H1 (cell line): Measurements from ENCODE around the gene RFX3. TPM values are rescaled to one million over a fixed set of nuclear protein-coding genes. Genes with fewer than 3 reads are reported as not detected.

Experiments
- CHD2 ChIP-seq: IDR thresholded peaks from 2 replicates; pipeline ENCODE4 v1.6.1; 2012; ENCODE audit warnings: low read length, improper control_type of control experiment
- EZH2 ChIP-seq: fragments of 200-600 bp; sonication (generic); IDR thresholded peaks from 2 replicates; pipeline ENCODE4 v1.7.1; 2012; ENCODE audit warnings: low read depth, mild to moderate bottlenecking, moderate library complexity, low read length, inconsistent platforms; ENCODE audit not compliant: severe bottlenecking
- FOSL1 ChIP-seq: IDR thresholded peaks from 2 replicates; pipeline ENCODE4 v1.6.1; 2011; ENCODE audit warnings: mild to moderate bottlenecking, low read depth, low read length, moderate library complexity; ENCODE audit not compliant: insufficient read depth
- GABPA ChIP-seq: IDR thresholded peaks from 2 replicates; pipeline ENCODE4 v1.6.1; 2011; ENCODE audit warnings: mild to moderate bottlenecking, low read length, moderate library complexity, borderline replicate concordance; ENCODE audit not compliant: insufficient read depth
- GTF2F1 ChIP-seq: IDR thresholded peaks from 2 replicates; pipeline ENCODE4 v1.6.1; 2012; ENCODE audit warnings: low read depth, low read length, improper control_type of control experiment, borderline replicate concordance
- JUN ChIP-seq: IDR thresholded peaks from 2 replicates; pipeline ENCODE4 v1.6.1; 2011; ENCODE audit warnings: low read depth, mild to moderate bottlenecking, improper control_type of control experiment, low read length
- POLR2AphosphoS5 ChIP-seq: IDR thresholded peaks from 2 replicates; pipeline ENCODE4 v1.6.1; 2011; ENCODE audit warnings: low read depth, low read length
- RFX5 ChIP-seq: IDR thresholded peaks from 2 replicates; pipeline ENCODE4 v1.6.1; 2011; ENCODE audit warnings: low read depth, low read length, improper control_type of control experiment, borderline replicate concordance
- SIRT6 ChIP-seq: IDR thresholded peaks from one replicate; pipeline ENCODE4 v1.7.1; 2012; ENCODE audit warnings: low read length, inconsistent platforms
- polyA plus RNA-seq, 7 experiments: library from polyadenylated mRNA; depleted of rRNA in 3 of 7; stranded (reverse) in 5 of 7; unstranded in 2 of 7; fragments of >200 nt in 5 of 7; fragments of 200-250 nt in 2 of 7; gene quantifications; 1 replicate in 5 of 7; 2 replicates in 1 of 7; 4 replicates in 1 of 7; pipeline versions ENCODE4 v1.2.1 to v1.2.3, GENCODE V29; 2011 to 2013; ENCODE audit warnings: missing spikeins in 2 of 7, mixed read lengths in 2 of 7
- total RNA-seq: library from RNA; stranded (reverse); fragmentation: NEBNext Ultra II Directional; extraction: Animal tissue kit (Norgen Biotek cat#: 25700); gene quantifications from 2 replicates; pipeline ENCODE4 v1.2.1, GENCODE V29; 2021
- TF ChIP-seq, protein P1 (sequence below): fragments of 300-600 bp; sonication (generic); IDR thresholded peaks from 2 replicates; pipeline ENCODE4 v1.7.1; 2012; ENCODE audit warnings: low read length, moderate library complexity, mild to moderate bottlenecking, inconsistent platforms; ENCODE audit not compliant: insufficient replicate concordance
- TF ChIP-seq, protein P2 (sequence below): IDR thresholded peaks from 2 replicates; pipeline ENCODE4 v1.6.1; 2012; ENCODE audit warnings: low read length, inconsistent platforms

RFX3 gene
- total and polyA plus RNA-seq, 2 of the 8 experiments (the other 6 are each of a cell fraction or from before 2014, with no cell fraction given): 4.9 to 22.6 TPM

DNA sequence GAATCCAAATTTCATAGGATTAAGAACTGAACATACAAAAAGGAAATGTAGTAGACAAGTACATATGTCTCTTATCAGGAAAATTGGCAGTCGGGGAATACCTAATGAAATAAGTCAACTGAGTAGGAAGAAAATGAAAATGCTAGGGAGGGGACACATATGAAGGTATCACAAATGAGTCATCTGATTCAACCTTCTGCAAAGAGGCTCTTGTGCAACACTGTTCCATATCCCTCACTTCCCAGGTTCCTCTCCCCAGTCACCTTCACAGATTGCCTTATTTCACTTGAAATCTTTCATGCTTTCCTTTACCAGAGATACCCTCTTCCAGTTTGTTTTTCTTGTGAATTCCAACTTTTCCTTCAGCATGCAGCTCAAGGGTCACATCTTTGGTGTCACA, 139.0 kb downstream of the RFX3 start (continued):
- TF ChIP-seq, protein P1, sequence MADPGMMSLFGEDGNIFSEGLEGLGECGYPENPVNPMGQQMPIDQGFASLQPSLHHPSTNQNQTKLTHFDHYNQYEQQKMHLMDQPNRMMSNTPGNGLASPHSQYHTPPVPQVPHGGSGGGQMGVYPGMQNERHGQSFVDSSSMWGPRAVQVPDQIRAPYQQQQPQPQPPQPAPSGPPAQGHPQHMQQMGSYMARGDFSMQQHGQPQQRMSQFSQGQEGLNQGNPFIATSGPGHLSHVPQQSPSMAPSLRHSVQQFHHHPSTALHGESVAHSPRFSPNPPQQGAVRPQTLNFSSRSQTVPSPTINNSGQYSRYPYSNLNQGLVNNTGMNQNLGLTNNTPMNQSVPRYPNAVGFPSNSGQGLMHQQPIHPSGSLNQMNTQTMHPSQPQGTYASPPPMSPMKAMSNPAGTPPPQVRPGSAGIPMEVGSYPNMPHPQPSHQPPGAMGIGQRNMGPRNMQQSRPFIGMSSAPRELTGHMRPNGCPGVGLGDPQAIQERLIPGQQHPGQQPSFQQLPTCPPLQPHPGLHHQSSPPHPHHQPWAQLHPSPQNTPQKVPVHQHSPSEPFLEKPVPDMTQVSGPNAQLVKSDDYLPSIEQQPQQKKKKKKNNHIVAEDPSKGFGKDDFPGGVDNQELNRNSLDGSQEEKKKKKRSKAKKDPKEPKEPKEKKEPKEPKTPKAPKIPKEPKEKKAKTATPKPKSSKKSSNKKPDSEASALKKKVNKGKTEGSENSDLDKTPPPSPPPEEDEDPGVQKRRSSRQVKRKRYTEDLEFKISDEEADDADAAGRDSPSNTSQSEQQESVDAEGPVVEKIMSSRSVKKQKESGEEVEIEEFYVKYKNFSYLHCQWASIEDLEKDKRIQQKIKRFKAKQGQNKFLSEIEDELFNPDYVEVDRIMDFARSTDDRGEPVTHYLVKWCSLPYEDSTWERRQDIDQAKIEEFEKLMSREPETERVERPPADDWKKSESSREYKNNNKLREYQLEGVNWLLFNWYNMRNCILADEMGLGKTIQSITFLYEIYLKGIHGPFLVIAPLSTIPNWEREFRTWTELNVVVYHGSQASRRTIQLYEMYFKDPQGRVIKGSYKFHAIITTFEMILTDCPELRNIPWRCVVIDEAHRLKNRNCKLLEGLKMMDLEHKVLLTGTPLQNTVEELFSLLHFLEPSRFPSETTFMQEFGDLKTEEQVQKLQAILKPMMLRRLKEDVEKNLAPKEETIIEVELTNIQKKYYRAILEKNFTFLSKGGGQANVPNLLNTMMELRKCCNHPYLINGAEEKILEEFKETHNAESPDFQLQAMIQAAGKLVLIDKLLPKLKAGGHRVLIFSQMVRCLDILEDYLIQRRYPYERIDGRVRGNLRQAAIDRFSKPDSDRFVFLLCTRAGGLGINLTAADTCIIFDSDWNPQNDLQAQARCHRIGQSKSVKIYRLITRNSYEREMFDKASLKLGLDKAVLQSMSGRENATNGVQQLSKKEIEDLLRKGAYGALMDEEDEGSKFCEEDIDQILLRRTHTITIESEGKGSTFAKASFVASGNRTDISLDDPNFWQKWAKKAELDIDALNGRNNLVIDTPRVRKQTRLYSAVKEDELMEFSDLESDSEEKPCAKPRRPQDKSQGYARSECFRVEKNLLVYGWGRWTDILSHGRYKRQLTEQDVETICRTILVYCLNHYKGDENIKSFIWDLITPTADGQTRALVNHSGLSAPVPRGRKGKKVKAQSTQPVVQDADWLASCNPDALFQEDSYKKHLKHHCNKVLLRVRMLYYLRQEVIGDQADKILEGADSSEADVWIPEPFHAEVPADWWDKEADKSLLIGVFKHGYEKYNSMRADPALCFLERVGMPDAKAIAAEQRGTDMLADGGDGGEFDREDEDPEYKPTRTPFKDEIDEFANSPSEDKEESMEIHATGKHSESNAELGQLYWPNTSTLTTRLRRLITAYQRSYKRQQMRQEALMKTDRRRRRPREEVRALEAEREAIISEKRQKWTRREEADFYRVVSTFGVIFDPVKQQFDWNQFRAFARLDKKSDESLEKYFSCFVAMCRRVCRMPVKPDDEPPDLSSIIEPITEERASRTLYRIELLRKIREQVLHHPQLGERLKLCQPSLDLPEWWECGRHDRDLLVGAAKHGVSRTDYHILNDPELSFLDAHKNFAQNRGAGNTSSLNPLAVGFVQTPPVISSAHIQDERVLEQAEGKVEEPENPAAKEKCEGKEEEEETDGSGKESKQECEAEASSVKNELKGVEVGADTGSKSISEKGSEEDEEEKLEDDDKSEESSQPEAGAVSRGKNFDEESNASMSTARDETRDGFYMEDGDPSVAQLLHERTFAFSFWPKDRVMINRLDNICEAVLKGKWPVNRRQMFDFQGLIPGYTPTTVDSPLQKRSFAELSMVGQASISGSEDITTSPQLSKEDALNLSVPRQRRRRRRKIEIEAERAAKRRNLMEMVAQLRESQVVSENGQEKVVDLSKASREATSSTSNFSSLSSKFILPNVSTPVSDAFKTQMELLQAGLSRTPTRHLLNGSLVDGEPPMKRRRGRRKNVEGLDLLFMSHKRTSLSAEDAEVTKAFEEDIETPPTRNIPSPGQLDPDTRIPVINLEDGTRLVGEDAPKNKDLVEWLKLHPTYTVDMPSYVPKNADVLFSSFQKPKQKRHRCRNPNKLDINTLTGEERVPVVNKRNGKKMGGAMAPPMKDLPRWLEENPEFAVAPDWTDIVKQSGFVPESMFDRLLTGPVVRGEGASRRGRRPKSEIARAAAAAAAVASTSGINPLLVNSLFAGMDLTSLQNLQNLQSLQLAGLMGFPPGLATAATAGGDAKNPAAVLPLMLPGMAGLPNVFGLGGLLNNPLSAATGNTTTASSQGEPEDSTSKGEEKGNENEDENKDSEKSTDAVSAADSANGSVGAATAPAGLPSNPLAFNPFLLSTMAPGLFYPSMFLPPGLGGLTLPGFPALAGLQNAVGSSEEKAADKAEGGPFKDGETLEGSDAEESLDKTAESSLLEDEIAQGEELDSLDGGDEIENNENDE: no peak
- TF ChIP-seq CHD2: no peak
- TF ChIP-seq, protein P2, sequence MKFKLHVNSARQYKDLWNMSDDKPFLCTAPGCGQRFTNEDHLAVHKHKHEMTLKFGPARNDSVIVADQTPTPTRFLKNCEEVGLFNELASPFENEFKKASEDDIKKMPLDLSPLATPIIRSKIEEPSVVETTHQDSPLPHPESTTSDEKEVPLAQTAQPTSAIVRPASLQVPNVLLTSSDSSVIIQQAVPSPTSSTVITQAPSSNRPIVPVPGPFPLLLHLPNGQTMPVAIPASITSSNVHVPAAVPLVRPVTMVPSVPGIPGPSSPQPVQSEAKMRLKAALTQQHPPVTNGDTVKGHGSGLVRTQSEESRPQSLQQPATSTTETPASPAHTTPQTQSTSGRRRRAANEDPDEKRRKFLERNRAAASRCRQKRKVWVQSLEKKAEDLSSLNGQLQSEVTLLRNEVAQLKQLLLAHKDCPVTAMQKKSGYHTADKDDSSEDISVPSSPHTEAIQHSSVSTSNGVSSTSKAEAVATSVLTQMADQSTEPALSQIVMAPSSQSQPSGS: no peak
- TF ChIP-seq RFX5: no peak
- no peak for TF ChIP-seq FOSL1
- no peak for TF ChIP-seq GABPA
- no peak for TF ChIP-seq POLR2AphosphoS5
- TF ChIP-seq GTF2F1: no peak
- no peak for TF ChIP-seq EZH2
- no peak for TF ChIP-seq JUN
- no peak for TF ChIP-seq SIRT6
